Urothelium cell line (cell line): ENCODE results near the gene EXOC6B.
"Not testable (repeated sequence)": the region's sequence is repeated elsewhere in the genome, so short reads cannot be mapped to it uniquely, and the experiment has no call there.

ENCODE experiments used
- DNase-seq: peaks from one replicate; pipeline ENCODE4 v3.0.0; 2011; ENCODE audit warnings: low spot score, mixed read lengths
- FAIRE-seq: peaks from 2 replicates; lab custom pipeline; 2011; peaks lifted over from hg19 to GRCh38; lab: Jason Lieb, UNC

Gene EXOC6B

DNA sequence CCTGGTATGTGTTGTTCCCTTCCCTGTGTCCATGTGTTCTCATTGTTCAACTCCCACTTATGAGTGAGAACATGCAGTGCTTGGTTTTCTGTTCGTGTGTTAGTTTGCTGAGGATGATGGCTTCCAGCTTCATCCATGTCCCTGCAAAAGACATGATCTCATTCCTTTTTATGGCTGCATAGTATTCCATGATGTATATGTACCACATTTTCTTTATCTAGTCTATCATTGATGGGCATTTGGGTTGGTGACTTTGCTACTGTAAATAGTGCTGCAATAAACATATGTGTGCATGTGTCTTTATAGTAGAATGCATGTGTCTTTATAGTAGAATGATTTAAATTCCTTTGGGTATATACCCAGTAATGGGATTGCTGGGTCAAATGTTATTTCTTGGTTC lies 341.2 kb downstream of the EXOC6B start:
- DNase-seq, FAIRE-seq: not testable (repeated sequence)

GRCh38 chr2:72483346-72483745 lies 342.5 kb downstream of the EXOC6B start:
- no peak for FAIRE-seq

DNA sequence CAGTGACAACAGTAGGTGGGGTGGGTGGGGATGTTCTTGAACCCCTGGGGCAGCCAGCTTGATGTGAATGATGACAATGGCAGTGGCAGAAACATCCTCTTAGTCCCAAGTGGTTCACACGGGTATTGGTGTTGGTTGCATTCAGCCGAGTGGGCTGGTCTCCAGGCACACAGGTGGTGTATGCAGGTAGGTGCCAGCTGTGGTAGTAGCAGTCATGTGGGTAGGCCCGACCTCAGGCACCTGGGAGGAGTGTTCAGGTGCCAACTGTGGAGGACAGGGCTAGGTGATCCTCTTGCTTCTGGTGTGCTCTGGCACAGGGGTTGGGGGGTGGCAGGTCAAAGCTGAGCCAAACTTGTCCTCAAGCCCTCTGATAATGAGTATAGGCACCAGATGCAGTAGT lies 350.6 kb downstream of the EXOC6B start:
- FAIRE-seq (no peak), DNase-seq (no peak)

More at GRCh38 chr2:72483346-72483745, 342.5 kb downstream of the EXOC6B start:
- no peak for DNase-seq

DNA sequence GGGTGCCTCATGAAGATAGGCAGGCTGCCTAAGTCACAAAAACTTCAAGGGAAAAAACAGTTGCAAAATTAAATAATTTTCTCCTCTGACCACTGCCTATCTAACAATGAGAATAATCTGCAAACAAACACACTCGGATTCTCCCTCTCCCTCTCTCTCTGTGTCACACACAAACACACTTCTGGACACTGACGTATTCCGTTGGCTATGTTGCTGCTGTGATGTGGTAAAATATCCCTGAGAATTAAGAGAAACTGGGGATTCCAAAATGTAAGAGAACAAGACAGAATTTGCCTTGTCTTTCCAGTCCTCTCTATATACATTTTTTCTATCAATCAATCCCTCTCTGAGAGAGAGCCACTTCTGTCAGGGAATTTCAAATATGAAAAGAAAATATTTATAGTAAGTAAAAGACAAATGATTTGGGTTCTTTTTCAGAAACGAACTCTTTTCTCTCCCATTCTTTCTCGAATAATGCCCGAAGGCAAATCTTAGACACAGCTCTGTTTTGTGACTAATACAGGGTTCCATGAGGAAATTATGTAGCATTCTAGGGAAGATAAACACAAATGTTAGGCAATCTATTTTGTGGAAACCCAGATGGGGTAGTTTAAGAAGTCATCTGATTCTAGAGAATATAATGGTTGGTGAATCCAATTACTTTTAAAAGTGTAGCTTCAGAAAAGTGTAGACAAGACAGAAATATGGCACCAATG lies 367.9 kb downstream of the EXOC6B start:
- FAIRE-seq (no peak), DNase-seq (no peak)

- FAIRE-seq (no peak), DNase-seq (no peak)
Observed at GRCh38 chr2:72454189-72454588, 371.6 kb downstream of the EXOC6B start.

GRCh38 chr2:72442270-72442669 lies 383.6 kb downstream of the EXOC6B start:
- no peak for FAIRE-seq
- DNase-seq: no peak

GRCh38 chr2:72439892-72440291 lies 385.9 kb downstream of the EXOC6B start:
- DNase-seq (no peak), FAIRE-seq (no peak)

- FAIRE-seq (no peak), DNase-seq (no peak)
Observed at GRCh38 chr2:72438364-72438763, 387.5 kb downstream of the EXOC6B start.

GRCh38 chr2:72431737-72432136 lies 394.1 kb downstream of the EXOC6B start:
- DNase-seq (no peak), FAIRE-seq (peak; percentile 42)

DNA sequence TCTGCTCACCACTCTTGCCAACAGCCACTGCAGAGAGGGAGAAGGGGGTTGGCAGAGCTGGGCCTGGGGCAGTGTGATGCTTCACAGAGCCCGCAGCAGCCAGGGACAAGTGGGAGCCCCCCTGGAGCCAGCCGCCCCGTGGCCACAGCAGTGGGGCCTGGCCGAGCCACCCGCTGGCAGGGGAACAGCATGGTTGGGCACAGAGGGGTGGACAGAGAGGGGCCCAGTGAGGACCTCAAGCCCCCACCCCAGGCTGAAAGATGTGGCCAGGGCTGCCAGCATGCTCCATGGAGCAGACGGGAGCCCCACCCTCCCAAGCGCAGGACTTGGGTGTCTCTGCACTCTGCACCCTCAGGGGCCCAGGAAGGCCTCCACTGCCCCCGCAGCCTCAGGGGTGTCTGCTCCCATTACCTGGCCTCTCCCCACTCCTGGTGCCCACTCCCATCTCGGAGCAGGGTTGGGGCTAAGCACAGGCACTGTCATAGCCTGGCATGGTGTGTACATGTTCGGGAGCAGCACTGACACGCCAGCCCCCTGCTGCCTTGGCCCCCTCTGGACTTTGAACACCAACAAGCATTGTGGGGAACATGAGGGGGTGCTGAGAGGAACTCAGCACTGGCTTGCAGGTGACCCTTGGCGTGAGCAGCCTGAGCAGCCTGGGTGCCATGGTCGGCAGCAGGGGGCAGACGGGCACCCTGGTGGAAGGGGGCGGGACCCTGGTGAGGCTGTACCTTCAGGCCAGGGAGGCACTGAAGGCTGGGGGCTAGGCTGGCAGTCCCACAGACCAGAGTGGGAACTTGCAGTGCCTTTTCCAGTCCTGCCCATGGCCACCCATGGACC lies 398.6 kb downstream of the EXOC6B start:
- FAIRE-seq (no peak), DNase-seq (no peak)

- no peak for DNase-seq
- no peak for FAIRE-seq
Observed at GRCh38 chr2:72425996-72426395, 399.8 kb downstream of the EXOC6B start.

DNA sequence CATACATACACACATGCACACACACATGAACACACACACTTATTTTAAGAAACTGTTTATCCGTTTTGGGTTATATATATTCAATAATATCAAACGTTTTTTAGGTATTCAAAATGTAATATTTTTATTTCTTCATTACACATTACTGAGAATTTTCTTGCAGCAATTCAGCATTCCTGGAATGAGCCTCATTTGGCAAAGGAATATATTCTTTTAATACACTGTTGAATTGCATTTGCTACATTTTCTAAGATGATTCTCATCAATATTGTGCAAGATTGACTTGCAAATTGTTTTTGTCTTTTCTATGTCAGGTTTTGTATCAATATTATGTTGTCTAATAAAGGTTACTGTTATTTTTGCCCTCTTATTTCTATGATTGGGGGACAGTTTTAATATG lies 402.1 kb downstream of the EXOC6B start:
- FAIRE-seq (no peak), DNase-seq (no peak)

DNA sequence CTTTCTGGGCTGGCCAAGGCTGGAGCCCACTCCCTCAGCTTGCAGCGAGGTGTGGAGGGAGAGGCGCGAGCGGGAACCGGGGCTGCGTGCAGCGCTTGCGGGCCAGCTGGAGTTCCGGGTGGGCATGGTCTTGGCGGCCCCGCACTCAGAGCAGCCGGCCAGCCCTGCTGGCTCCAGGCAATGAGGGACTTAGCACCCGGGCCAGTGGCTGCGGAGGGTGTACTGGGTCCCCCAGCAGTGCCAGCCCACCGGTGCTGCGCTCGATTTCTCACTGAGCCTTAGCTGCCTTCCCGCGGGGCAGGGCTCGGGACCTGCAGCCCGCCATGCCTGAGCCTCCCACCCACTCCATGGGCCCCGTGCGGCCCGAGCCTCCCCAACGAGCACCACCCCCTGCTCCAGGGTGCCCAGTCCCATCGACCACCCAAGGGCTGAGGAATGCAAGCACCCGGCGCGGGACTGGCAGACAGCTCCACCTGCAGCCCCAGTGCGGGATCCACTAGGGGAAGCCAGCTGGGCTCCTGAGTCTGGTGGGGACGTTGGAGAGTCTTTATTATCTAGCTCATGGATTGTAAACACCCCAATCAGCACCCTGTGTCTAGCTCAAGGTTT lies 404.0 kb downstream of the EXOC6B start:
- not testable (repeated sequence) for FAIRE-seq, DNase-seq

DNA sequence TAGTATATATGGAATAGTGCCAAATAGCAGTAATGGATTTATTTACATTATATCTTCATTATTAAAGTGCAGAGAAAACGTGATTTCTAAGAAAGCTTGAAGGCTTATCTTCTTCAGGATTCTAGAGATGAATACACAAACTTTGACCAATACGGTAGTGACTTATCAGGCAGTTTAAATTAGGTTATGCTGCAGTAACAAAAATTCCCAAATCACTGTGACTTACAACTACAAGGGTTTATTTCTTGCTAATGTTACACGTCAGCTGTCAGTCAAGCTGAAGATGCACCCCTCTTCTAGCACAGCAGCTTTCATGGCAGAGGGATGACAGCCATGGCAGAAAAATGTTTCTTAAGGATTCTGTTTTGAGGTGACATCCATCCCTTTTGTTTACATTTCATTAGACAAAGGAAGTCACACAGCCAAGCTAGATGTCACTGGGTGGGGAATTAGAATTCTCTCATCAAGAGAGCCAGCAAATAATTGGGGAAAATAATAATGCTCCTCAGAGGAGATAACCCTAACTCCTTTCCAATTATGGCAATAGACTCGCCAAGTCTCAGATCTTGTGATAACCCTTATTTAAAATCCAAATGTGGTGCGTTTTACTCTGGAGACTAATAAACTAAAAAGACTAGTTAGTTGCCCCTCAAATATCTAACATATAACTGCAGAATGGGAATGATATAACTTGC lies 409.9 kb downstream of the EXOC6B start:
- DNase-seq (no peak), FAIRE-seq (no peak)

DNA sequence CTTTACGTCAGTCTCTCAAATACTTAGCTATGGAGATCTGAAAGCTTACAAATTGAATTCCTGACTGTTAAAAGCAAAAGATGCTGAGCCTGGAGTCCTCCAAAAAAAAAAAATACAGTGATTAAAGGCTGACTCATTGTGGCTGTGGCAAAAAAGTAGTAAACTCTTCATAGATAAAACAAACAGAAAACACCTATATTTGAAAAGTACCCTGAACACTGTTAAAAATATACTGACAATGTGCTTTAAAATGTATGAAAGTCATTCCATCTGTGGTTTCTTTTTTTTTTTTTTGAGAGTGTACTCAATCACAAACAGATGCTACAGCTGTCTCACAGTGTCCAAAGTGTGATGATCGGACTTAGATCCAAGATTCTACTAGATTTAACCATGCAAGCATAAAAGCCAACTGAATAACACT lies 410.6 kb downstream of the EXOC6B start:
- FAIRE-seq (no peak), DNase-seq (no peak)

DNA sequence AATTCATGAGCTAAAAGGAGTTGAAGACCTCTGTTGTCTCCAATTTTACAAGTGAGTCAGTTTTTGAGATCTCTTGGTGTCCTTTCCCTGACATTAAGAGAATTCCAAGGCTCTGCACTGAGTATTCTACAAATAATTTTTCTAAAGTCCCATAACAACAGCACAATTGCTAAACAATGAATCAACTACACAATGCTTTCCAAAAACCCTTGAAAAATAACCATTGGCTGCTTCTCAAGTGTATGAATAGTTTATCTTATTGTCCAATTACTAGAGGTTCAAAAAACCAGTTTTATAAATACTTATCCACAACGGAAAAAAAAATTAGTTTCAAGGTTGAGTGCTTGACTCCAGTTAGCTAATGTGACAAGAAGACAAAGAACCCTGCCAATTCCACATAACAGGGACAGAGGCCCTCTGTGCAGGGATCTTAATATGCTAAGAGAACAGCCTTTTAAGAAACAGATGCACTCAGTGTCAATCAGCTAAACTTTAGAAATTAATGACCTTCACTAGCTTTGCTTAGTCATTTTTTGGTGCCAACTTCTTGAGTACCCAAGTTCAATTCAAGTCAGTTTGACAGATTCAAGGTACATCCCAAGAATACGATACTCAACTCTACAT lies 411.6 kb downstream of the EXOC6B start:
- FAIRE-seq (no peak), DNase-seq (no peak)

GRCh38 chr2:72413716-72414115 lies 412.1 kb downstream of the EXOC6B start:
- FAIRE-seq (no peak), DNase-seq (no peak)

GRCh38 chr2:72412214-72412613 lies 413.6 kb downstream of the EXOC6B start:
- no peak for FAIRE-seq
- no peak for DNase-seq

- no peak for FAIRE-seq
- no peak for DNase-seq
Observed at GRCh38 chr2:72399879-72400278, 426.0 kb downstream of the EXOC6B start.

- no peak for DNase-seq
- FAIRE-seq: no peak
Observed at GRCh38 chr2:72395096-72395495, 430.7 kb downstream of the EXOC6B start.
